Prostate gland (tissue), 2 donors: ENCODE measurements around the gene ERC2. TPM values are rescaled to one million over a fixed set of nuclear protein-coding genes. Genes with fewer than 3 reads are reported as not detected.

ENCODE experiments used
- DNase-seq: peaks from one replicate; pipeline ENCODE4 v3.0.0-alpha.2; 2019; ENCODE audit warnings: low spot score
- H3K27ac ChIP-seq, 2 donors: fragments of 200-600 bp; sonication (generic); 2 replicates each; pipeline ENCODE4 v1.5.1; 2017 to 2019
- H3K27me3 ChIP-seq: fragments of 200-600 bp; sonication (generic); replicated peaks from 2 replicates; pipeline ENCODE4 v1.5.1; 2019; ENCODE audit not compliant: insufficient read depth
- H3K36me3 ChIP-seq, 2 donors: fragments of 200-600 bp; sonication (generic); 1 replicate in 1 of 2; 2 replicates in 1 of 2; pipeline versions ENCODE4 v1.5.1 to v1.8.1; 2017 to 2019
- H3K4me1 ChIP-seq: fragments of 200-600 bp; sonication (generic); replicated peaks from 2 replicates; pipeline ENCODE4 v1.5.1; 2019
- H3K4me3 ChIP-seq, 2 donors: fragments of 200-600 bp; sonication (generic); 2 replicates each; pipeline ENCODE4 v1.5.1; 2017 to 2019
- H3K9me3 ChIP-seq: fragments of 200-600 bp; sonication (generic); 2 replicates; pipeline ENCODE4 v1.5.1; 2017
- CTCF ChIP-seq, 4 experiments: fragments of 200-600 bp in 2 of 4; fragments of 450-650 bp in 2 of 4; sonication (generic) in 2 of 4; IDR thresholded peaks; 1 replicate in 3 of 4; 2 replicates in 1 of 4; pipeline ENCODE4 v1.5.1; 2016 to 2019; ENCODE audit warnings: antibody characterized with exemption in 4 of 4, mild to moderate bottlenecking in 2 of 4, moderate library complexity in 2 of 4
- POLR2A ChIP-seq: fragments of 450-650 bp; IDR thresholded peaks from one replicate; pipeline ENCODE4 v1.6.1; 2016; ENCODE audit warnings: antibody characterized with exemption, mild to moderate bottlenecking
- POLR2AphosphoS5 ChIP-seq: sonication (generic); formaldehyde crosslinking; IDR thresholded peaks from one replicate; pipeline ENCODE4 v1.6.1; 2017; ENCODE audit warnings: antibody characterized with exemption
- WGBS: methylation state at CpG from one replicate; pipeline ENCODE4 v1.1.5; 2018; 5-methylcytosine and 5-hydroxymethylcytosine counted together
- intact Hi-C: fragments of 100-400 bp; cut with DNase I; formaldehyde crosslinking; loops from one replicate; pipeline ENCODE4 v1.14.2; 2022
- total RNA-seq, 2 donors: library from RNA; depleted of rRNA; stranded (reverse); fragments of >200 nt; gene quantifications; one replicate each; pipeline ENCODE4 v1.1.0, GENCODE V29; 2016

The ERC2 gene
- total RNA-seq, 2 donors from 2014 or later = 1.0 to 2.7 TPM

DNA sequence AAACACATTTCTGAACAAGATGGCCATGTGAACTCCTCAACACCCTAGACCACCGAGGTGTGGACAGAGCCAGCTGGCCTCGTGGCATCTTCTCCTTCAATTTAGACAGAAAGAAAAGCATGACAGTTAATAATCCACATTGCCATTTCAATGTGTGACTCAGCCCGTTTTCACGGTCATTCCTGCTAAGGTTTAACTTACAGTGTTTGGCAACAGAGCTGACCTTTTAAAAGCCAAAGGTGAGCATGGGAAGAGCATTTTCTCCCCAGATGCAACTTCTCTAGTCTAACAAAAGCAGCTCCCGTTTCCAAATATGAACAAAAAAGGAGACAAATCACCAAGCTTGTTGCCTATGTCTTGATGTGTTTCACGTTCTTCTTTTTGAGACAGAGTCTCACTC, 563.6 kb downstream of the ERC2 start:
- H3K9me3 ChIP-seq = no peaks in the 10 kb centered on the region
- DNase-seq = no peak
- H3K27ac ChIP-seq = no peak overlapping the region
- intact Hi-C loops = no loop called here
- TF ChIP-seq POLR2AphosphoS5 = no peak
- no peak for TF ChIP-seq CTCF (IDR thresholded peaks at IDR 0.05)
- no peak for TF ChIP-seq POLR2A
- 75% methylated on average over 6 of the region's 6 CpGs for WGBS
- H3K36me3 ChIP-seq = no peaks in the 10 kb centered on the region
- H3K4me1 ChIP-seq = no peaks in the 10 kb centered on the region
- H3K27me3 ChIP-seq = no peaks in the 10 kb centered on the region
- H3K4me3 ChIP-seq = no peak overlapping the region

DNA sequence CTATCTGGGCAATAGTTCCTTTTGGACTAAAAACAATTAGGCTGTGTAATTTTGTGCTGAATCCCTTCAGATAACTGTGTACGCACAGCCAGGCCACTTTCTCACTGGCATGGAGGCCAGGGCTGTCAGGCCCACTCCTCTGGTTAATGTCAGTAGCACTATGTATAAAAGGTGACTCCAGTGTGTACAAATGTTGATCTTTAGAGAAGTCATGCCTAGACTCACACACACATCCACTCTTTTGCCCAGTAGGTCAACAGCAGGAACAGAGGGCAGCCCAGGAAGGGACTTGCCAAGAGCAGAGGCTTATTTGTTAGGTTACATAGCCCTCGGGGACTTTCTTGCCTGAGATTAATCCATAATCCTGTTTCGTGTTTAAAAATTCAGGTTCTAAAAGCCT, 564.6 kb downstream of the ERC2 start:
- H3K4me1 ChIP-seq = no peaks in the 10 kb centered on the region
- WGBS = 83% methylated on average over 3 of the region's 3 CpGs
- no peak overlapping the region for H3K4me3 ChIP-seq
- no peak for DNase-seq
- no peaks in the 10 kb centered on the region for H3K9me3 ChIP-seq
- no peaks in the 10 kb centered on the region for H3K36me3 ChIP-seq
- H3K27ac ChIP-seq = no peak overlapping the region
- TF ChIP-seq CTCF (IDR thresholded peaks at IDR 0.05) (no peak), POLR2AphosphoS5 (no peak), POLR2A (no peak)
- no peaks in the 10 kb centered on the region for H3K27me3 ChIP-seq
- intact Hi-C loops = no loop called here

DNA sequence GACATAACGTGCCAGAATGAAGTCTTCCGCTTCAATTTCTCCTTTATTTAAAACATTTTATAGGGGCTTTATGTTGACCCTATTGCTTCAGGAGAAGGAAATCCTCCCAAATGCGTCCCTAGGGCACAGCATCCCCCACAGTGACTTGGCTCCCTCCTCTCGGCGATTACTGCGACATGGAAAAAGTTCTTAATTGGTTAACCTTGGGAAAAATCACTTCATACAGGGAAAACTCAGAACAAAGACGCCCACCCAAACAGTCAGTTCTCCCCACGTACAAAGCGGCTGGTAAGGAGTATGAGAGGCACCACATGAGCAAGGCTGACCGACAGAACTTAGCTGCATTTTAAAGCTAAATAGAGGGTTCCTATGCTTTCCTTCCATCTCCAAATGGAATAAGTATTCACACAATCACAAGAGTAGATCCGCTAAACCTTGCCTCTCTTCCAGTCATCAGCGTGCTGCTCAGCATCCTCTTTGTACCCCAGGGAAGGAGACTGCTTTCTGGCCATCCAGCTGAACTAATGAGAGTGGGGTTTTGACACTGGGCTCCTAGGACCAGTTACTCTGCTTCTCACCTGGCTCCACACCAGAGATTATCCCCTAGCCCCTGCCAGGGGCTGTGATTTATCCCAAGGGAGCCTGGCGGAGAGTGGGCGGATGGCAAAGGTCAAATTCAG, 565.9 kb downstream of the ERC2 start:
- Histone ChIP-seq H3K9me3 (no peaks in the 10 kb centered on the region), H3K4me1 (no peaks in the 10 kb centered on the region), H3K36me3 (no peaks in the 10 kb centered on the region), H3K4me3 (no peak overlapping the region), H3K27ac (no peak overlapping the region), H3K27me3 (no peaks in the 10 kb centered on the region)
- intact Hi-C loops = no loop called here
- TF ChIP-seq CTCF (IDR thresholded peaks at IDR 0.05) = no peak
- no peak for TF ChIP-seq POLR2AphosphoS5
- TF ChIP-seq POLR2A = no peak
- no peak for DNase-seq
- WGBS = 73% methylated on average over 14 of the region's 14 CpGs

GRCh38 chr3:55899887-55900286, 568.4 kb downstream of the ERC2 start:
- Histone ChIP-seq H3K36me3 (no peaks in the 10 kb centered on the region), H3K27ac (no peak overlapping the region), H3K4me3 (no peak overlapping the region), H3K27me3 (peaks cover under 1% of the 10 kb centered on the region), H3K4me1 (no peaks in the 10 kb centered on the region), H3K9me3 (no peaks in the 10 kb centered on the region)
- intact Hi-C loops = loop anchor here (5.0 kb wide), 1 partner anchor 413 kb away; the partner anchor contains the start of gene WNT5A
- DNase-seq = no peak
- TF ChIP-seq POLR2A = no peak
- TF ChIP-seq CTCF (IDR thresholded peaks at IDR 0.05) = peak in 1 of 4 experiments; percentile 37
- no peak for TF ChIP-seq POLR2AphosphoS5
- 80% methylated on average over 3 of the region's 3 CpGs for WGBS

DNA sequence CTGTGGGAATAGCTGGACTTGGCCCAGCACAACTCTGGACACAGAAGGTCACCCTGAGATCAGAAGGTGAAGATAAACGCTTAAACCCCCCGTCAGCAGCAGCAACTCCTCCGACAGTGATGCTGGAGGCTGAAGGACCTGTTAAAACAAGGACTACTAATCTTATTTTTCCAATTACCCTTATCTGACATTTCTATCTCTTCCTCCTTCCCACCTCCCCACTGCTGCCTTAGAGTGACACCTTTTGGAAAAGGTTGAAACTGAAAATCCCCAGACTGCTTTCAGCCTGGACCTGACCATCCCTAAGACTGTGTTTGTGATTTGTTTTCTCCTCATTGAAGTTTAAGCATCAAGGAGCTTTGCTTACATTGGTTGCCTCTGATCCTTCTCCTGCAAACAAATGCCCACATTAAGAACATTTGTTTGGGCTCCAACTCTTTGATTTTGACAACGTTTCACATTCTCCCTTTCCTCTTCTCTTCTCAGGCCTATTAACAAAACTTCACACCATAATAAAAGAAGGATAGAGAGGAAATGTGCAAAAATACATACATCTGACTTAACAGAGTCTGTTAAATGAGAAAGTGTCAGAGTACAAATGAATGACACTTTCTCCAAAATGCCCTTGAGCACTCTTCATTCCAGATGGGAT, 570.6 kb downstream of the ERC2 start:
- Histone ChIP-seq H3K4me3 (no peak overlapping the region), H3K27ac (no peak overlapping the region), H3K36me3 (no peaks in the 10 kb centered on the region), H3K27me3 (peaks cover 3% of the 10 kb centered on the region), H3K4me1 (no peaks in the 10 kb centered on the region), H3K9me3 (no peaks in the 10 kb centered on the region)
- 12% methylated on average over 4 of the region's 4 CpGs for WGBS
- DNase-seq = no peak
- TF ChIP-seq POLR2AphosphoS5 (no peak), POLR2A (no peak), CTCF (IDR thresholded peaks at IDR 0.05) (peak in 3 of 4 experiments; percentile 11 to 42 (median 38))
- intact Hi-C loops = loop anchor here (5.0 kb wide), 1 partner anchor 410 kb away; the partner anchor contains the start of gene WNT5A
